CD4-positive, alpha-beta T cell treated with Interleukin-15 for 1 hour (primary cell): ENCODE measurements around the gene PLPP7.

ENCODE experiments used
- DNase-seq: peaks from one replicate; pipeline ENCODE4 v3.0.0-alpha.2; 2020

PLPP7 gene

DNA sequence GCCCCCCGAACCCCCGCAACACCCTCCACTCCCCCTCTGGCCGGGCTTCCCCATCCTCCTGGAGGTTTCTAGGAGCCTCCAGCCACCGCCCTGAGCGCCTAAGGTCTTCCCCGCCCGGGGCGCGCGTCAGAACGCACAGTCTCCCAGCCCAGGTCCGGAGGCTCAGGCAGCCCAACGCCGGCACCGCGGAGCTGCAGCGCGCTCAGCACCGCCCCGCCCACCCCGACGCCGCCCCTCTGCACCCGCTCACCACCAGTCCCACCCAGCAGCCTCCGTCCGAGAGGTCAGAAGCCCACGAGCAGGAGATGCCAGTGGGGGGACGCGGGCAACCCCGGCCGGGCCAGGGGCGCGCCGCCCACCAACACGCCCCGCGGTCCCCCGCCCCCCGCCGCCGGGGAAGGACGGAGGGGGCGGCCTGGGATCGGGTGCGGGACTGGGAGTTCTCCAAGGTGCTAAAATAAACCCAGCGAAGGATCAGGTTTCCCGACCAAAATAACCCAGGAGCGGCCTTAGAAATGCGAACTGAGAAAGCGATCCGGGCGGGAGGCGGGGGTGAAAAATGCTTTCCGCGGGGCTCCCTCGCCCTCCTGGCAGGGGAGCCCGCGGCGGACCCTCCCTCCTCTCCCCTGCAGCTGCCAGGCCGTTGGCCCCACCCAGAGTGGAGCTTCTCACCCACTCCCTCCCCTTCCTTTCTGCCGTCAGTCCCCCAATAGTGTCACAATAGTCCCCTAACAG is 6.7 kb upstream of the PLPP7 start:
- no peak for DNase-seq

- DNase-seq, result no peak
Measured at GRCh38 chr9:131284856-131285255, 4.7 kb upstream of the PLPP7 start.

DNA sequence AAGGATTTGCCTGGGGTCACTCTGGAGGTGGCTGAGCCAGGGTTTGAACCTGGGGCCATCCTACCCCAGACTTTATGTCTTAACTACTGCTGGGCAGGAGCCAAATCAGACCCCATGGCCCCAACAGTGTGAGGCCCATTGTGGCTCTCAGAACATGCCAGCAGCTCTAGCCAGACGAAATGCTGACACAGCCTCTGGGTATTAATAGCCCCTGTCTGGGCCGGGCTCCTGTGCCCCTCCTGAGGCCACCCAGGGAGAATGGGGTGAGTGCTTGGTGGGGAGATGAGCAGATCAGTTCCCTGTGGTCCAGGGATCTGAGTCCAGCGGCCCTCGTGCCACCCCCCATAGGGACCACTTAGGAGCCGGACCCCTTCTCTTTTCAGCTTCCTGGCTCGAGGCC is 2.2 kb upstream of the PLPP7 start:
- DNase-seq, result no peak

- no peak for DNase-seq
Measured at GRCh38 chr9:131288217-131288616, 1.3 kb upstream of the PLPP7 start.

DNA sequence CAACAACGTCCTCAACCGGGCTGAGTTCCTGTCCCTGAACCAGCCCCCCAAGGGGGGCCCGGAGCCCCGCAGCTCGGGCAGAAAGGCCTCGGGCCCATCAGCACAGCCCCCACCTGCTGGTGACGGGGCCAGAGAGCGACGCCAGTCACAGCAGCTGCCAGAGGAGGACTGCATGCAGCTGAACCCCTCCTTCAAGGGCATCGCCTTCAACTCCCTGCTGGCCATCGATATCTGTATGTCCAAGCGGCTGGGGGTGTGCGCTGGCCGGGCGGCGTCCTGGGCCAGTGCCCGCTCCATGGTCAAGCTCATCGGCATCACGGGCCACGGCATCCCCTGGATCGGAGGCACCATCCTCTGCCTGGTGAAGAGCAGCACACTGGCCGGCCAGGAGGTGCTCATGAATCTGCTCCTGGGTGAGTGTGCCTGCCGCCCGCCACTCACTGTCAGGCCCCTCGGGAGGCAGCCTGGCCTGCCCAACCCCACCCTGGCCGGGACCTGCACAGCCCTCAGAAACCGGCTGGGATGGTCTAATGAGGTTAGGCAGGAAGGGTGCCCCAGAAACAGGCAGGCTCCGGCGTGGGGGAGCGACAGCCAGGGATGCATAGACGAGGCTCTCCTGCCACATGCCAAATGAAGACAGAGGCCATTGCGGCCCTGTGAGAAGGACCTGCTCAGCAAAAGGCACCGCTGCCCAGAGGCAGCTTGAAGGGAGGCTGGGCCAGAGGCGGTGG is 678 bp downstream of the PLPP7 start:
- no peak for DNase-seq

- DNase-seq, result no peak
Measured at GRCh38 chr9:131290767-131291370, 1.3 kb downstream of the PLPP7 start.

- no peak for DNase-seq
Measured at GRCh38 chr9:131291795-131292315, 2.3 kb downstream of the PLPP7 start.

GRCh38 chr9:131292937-131293336 is 3.4 kb downstream of the PLPP7 start:
- DNase-seq, result no peak

DNA sequence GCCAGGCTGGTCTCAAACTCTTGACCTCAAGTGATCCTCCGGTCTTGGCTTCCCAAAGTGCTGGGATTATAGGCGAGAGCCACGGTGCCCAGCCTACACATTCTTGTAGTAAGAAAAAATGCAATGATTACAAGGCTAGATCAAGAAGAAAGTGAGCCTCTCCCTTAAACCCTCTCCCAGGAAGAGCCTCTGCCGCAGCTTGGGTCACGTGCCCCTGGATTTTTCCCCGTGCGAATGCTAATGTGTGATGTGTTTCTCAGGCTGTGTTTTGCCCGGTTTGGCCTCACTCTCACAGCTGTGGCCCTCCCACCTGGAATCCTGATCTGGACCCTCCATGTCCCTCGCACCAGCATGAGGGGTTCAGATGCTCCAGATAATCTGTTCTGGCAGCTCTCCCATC is 6.9 kb downstream of the PLPP7 start:
- DNase-seq, result no peak

GRCh38 chr9:131296906-131297500 is 7.5 kb downstream of the PLPP7 start:
- DNase-seq, result no peak

DNA sequence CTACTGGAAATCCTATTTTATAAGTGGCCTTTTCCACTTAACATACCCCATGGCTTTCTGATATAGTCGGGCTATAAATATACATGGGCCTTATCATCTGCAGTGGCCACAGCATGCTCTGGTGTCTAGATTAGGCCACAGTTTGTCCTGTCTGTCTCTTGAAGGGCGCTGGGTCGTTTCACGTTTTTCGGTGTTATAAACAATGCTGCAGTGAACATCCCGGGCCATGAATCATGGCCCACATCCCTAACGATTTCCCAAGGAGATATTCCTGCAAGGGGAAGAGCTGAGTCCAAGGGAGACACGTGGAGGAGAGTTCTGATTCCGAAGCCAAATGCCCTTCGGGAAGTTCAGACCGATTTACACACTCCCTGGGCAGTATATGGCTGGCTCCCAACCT is 8.4 kb downstream of the PLPP7 start:
- no peak for DNase-seq

GRCh38 chr9:131298341-131298740 is 8.8 kb downstream of the PLPP7 start:
- DNase-seq, result no peak

GRCh38 chr9:131298816-131299215 is 9.3 kb downstream of the PLPP7 start:
- DNase-seq, result no peak

DNA sequence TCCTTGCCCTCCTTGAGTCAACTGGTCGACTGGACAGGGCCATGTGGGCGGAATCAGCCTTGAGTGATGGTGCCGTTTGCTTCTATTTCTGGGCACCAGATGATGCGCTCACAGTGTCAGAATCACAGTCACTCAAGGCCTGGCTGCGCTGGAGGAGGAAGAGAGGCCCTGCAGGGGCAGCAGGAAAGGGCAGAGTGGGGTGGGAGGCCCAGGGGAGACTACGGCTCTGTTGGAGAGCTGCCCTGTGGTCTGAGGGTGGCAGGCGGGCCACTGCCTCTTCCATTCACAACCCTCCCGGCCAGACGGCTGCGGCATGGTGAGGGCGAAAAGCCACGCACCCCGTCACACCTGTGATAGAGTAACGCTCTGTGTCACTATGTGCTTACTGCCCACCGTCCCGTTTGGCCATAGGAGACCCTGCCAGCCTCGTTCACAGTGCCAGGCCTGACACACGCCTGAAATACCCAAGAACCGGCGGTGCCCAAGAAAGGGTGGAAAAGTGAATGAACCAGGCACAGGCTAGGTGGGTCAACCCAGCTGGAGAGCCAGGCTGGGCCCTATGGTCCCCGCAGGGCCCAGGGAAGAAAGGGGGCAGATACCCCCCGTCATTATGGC is 9.9 kb downstream of the PLPP7 start:
- no peak for DNase-seq

DNA sequence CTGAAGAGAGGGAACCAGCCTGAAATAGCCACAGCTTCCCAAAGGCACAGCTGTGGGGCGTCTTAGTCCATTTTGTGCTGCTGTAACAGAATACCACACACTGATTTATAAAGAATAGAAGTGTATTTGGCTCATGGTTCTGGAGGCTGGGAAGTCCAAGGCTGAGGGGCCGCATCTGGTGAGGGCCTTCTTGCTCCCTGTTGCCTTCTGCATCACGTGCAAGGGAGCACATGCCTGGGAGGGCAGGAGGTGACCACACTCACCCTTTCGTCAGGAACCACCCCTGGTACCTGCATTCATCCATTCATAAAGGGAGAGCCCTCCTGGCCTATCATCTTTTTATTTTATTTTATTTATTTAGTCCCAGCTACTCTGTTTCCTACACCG is 10.4 kb downstream of the PLPP7 start:
- DNase-seq, result no peak

GRCh38 chr9:131300444-131300843 is 10.9 kb downstream of the PLPP7 start:
- no peak for DNase-seq

DNA sequence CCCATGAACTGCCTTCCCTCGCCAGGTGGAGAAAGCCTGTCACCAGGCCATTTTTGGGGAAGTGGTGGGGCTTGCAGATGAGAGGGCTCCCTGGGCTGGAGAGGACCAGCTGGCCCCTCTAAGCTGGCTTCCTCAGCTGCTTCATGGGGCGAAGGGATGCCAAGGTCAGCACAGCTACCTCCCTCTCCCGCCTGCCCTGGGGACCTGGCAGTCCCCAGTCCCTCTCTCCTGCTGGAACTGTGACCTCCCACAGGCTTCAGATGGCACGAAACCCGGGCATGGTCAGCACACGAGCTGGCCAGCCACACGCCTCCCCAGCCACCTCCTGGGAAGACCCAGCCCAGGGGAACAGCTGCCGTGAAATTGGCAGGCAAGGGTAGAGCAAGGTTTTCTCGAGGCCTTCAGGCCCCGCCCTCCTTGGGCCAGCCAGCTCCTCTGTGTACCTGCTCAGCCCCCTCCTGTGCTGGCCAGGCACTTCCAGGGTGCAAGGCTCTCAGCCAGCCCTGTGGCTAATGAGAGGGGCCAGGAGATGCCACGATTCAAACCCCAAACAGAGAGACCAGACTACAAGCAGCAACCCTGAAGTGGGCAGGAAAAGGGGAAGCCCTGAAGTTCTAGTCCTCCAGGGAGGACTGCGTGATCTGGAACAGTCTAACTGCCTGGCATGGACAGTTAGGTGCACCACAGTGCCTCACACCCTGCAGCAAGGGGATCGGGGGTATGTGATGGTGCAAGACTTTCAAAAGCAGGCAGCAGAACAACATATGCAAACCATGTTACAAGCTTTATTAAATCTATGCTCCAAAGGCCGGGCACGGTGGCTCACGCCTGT is 12.9 kb downstream of the PLPP7 start:
- DNase-seq, result no peak

DNA sequence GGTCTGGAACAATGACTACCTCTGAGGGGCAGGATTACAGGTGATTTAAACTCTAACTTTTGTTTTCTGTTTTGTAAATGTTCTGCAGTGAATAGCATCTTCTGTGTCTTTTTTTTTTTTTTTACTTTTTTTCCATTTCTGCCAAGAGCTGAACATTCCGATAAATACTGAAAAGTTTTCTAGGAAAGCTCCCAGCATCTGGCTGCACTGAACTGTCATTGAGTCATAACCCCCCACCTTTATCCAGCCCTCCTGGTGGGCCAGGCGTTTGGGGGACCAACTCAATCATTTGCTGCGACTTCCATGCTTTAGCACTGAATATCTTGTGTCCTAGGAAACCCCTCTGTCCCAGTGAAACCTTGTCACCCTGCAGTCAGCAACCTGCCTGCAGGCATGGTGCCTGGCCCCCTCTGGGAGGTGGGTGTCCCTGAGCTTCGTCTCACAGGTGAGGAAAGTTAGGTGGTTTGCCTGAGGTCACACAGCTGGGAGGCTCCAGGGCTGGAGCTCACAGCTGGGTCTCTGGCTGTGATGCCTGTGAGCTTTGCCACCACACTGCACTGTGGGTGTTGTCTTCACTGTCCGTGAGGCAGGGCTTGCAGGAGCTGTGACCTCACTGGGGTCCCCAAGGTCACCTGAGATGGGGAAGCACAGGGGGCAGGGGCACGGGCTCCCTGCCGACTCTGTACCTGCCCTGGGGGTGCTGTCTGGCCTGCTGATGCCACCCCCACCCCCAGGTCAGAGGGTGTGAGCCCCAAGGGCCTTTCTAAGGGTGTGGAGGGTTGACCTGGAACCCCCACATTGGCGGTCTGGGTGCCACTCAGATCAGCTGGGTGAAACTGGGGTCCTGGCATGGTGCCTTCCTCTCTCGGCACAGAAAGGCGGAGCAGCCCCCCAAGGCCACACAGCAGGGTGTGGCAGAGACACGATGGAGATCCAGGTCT is 14.1 kb downstream of the PLPP7 start:
- no peak for DNase-seq

DNA sequence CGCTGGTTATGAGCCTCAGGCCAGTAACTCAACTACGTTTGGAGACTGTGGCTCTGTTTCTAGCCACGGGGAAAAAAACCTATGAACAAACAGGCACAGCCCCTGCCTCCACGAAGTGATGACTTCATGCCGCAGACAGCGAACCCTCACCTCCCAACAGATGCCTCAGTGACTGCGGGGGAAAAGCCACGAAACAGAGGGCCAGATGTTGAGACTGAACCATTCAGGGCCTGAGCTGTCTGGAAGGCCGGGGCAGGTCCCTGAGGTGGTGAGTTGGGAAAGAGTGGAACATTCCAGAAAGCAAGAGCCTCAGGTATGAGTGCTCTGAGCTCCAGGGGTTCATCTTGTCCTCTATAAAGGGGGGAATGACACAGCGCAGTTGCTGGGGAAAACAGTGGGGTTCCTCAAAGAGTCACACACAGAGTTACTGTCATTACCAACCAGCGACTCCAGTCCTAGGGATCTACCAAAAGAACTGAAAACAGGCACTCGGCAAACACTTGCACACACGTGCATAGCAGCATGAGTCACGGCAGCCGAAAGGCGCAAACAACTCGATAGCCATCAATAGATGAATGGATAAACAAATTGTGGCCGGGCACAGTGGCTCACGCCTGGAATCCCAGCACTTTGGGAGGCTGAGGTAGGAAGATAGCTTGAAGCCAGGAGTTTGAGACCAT is 15.3 kb downstream of the PLPP7 start:
- no peak for DNase-seq

- DNase-seq, result no peak
Measured at GRCh38 chr9:131306397-131307004, 17.0 kb downstream of the PLPP7 start.
